Measurements from ENCODE around the gene AUTS2.

Gene AUTS2

DNA sequence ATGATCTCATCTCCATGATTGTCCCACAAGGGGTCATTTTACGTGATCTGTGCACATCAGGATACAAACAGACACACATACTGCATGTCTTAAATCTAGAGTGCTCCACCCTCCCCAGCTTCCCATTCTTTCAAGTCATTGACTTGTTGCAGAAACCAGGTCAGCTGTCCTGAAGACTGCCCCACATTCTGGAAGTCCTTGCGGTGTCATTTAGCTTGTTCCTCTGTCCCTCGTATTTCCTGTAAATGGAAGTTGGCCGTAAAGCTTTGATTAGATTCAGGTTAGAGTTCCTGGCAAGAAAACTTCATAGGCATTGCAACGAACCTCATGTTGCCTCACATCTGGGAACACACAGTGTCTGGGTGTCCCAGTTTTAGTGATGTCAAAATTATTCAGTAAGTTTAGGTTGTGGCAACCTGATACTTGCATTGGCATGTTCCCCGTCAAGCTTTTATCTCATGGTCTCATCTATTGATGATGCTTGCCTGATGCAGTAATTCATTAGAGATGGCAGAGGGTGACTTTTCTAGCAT is 1116.3 kb downstream of the AUTS2 start:
- DNase-seq (ENCODE audit: low read depth in 1 of 2, low spot score in 1 of 2) = no peak
- Histone ChIP-seq H3K27me3 (ENCODE audit: insufficient read depth, poor library complexity, severe bottlenecking) (no peaks in the 10 kb centered on the region), H3K27ac (replicated peaks) (no peak overlapping the region), H3K4me3 (replicated peaks; ENCODE audit: insufficient read depth, low read length) (no peak overlapping the region)
- TF ChIP-seq POLR2AphosphoS5 (IDR thresholded peaks at IDR 0.05; ENCODE audit: low read depth) (no peak), CTCF (IDR thresholded peaks at IDR 0.05; ENCODE audit: insufficient read depth, low read length) (no peak), SPI1 (IDR thresholded peaks at IDR 0.05; ENCODE audit: borderline replicate concordance, low read depth) (no peak), REST (IDR thresholded peaks at IDR 0.05; ENCODE audit: insufficient replicate concordance, low read depth) (no peak)

GRCh38 chr7:70717553-70718329 is 1119.5 kb downstream of the AUTS2 start:
- no peak overlapping the region for H3K4me3 ChIP-seq (replicated peaks; ENCODE audit: insufficient read depth, low read length)
- H3K27ac ChIP-seq (replicated peaks) = no peak overlapping the region
- no peak for TF ChIP-seq REST (IDR thresholded peaks at IDR 0.05; ENCODE audit: insufficient replicate concordance, low read depth)
- DNase-seq (ENCODE audit: low read depth in 1 of 2, low spot score in 1 of 2) = no peak
- H3K27me3 ChIP-seq (ENCODE audit: insufficient read depth, poor library complexity, severe bottlenecking) = no peaks in the 10 kb centered on the region

GRCh38 chr7:70719125-70719524 is 1120.8 kb downstream of the AUTS2 start:
- no peak for DNase-seq (ENCODE audit: low read depth in 1 of 2, low spot score in 1 of 2)
- Histone ChIP-seq H3K4me3 (replicated peaks; ENCODE audit: insufficient read depth, low read length) (no peak overlapping the region), H3K27ac (replicated peaks) (no peak overlapping the region), H3K27me3 (ENCODE audit: insufficient read depth, poor library complexity, severe bottlenecking) (no peaks in the 10 kb centered on the region)
- TF ChIP-seq GABPA (IDR thresholded peaks at IDR 0.05; ENCODE audit: low read depth) = no peak

- TF ChIP-seq REST (IDR thresholded peaks at IDR 0.05; ENCODE audit: insufficient replicate concordance, low read depth) (no peak), CTCF (IDR thresholded peaks at IDR 0.05; ENCODE audit: insufficient read depth, low read length) (no peak), SPI1 (IDR thresholded peaks at IDR 0.05; ENCODE audit: borderline replicate concordance, low read depth) (0 out of 2 replicates have a peak, but pooled peaks have one; percentile 1)
- DNase-seq (ENCODE audit: low read depth in 1 of 2, low spot score in 1 of 2) = no peak
- Histone ChIP-seq H3K4me3 (replicated peaks; ENCODE audit: insufficient read depth, low read length) (no peak overlapping the region), H3K27ac (replicated peaks) (no peak overlapping the region), H3K27me3 (ENCODE audit: insufficient read depth, poor library complexity, severe bottlenecking) (no peaks in the 10 kb centered on the region)
Observed at GRCh38 chr7:70720191-70720873, 1122.1 kb downstream of the AUTS2 start.

Data from HL-60 (cell line).